Heart right ventricle (tissue), 16 donors: ENCODE measurements around the gene COL15A1. TPM values are rescaled to one million over a fixed set of nuclear protein-coding genes. Genes with fewer than 3 reads are reported as not detected.

Source experiments
- ATAC-seq, 8 donors: fragments of 200-7000 bp; cut with Tn5 transposase; one replicate each; pipeline ENCODE4 v1.9.1; 2020; ENCODE audit warnings: mild to moderate bottlenecking in 8 of 8, moderate library complexity in 8 of 8, moderate number of reproducible peaks in 1 of 8
- DNase-seq, 2 donors: peaks; one replicate each; pipeline ENCODE4 v3.0.0-alpha.2; 2020
- H3K27ac ChIP-seq, 10 donors: fragments of 200-600 bp; sonication (generic) in 2 of 10; one replicate each; pipeline versions ENCODE4 v1.5.0 to v1.8.0; 2020 to 2022; ENCODE audit warnings: mild to moderate bottlenecking in 3 of 10
- H3K27me3 ChIP-seq, 7 donors: fragments of 200-600 bp; one replicate each; pipeline ENCODE4 v1.8.0; 2021 to 2022; ENCODE audit warnings: mild to moderate bottlenecking in 2 of 7
- H3K36me3 ChIP-seq, 9 donors: fragments of 200-600 bp; sonication (generic) in 1 of 9; one replicate each; pipeline versions ENCODE4 v1.5.0 to v1.8.0; 2020 to 2022; ENCODE audit warnings: mild to moderate bottlenecking in 2 of 9
- H3K4me1 ChIP-seq, 9 donors: fragments of 200-600 bp; sonication (generic) in 1 of 9; one replicate each; pipeline versions ENCODE4 v1.5.0 to v1.8.0; 2020 to 2022; ENCODE audit warnings: mild to moderate bottlenecking in 4 of 9
- H3K4me3 ChIP-seq, 10 donors: fragments of 200-600 bp; sonication (generic) in 2 of 10; one replicate each; pipeline versions ENCODE4 v1.5.0 to v1.8.0; 2020 to 2022; ENCODE audit warnings: mild to moderate bottlenecking in 7 of 10, moderate library complexity in 2 of 10
- H3K9me3 ChIP-seq, 11 donors: fragments of 200-600 bp in 10 of 11; sonication (generic) in 2 of 11; one replicate each; pipeline versions ENCODE4 v1.5.0 to v1.8.0; 2013 to 2022; ENCODE audit warnings: mild to moderate bottlenecking in 2 of 11, control low read depth in 1 of 11, moderate library complexity in 1 of 11
- WGBS, 2 donors: extraction: QIAGEN DNeasy Blood & Tissue Kit; methylation state at CpG; one replicate each; pipeline ENCODE4 v1.1.7; 2013; ENCODE audit warnings: inconsistent platforms in 1 of 2; 5-methylcytosine and 5-hydroxymethylcytosine counted together
- intact Hi-C, 10 donors: fragments of 100-400 bp; cut with DNase I; formaldehyde crosslinking; loops; one replicate each; pipeline versions ENCODE4 v1.11.1 to v1.14.2; 2022
- polyA plus RNA-seq, 2 donors: library from polyadenylated mRNA; stranded (reverse); fragments of 200-250 nt; gene quantifications; one replicate each; pipeline ENCODE4 v1.2.3, GENCODE V29; 2013
- total RNA-seq, 10 donors: library from RNA; stranded (reverse); fragmentation: NEBNext Ultra II Directional in 3 of 10; extraction: Animal tissue kit (Norgen Biotek cat#: 25700) in 3 of 10; gene quantifications; one replicate each; pipeline versions ENCODE4 v1.2.1 to v1.2.4, GENCODE V29; 2021 to 2023
- TF ChIP-seq, protein P1 (sequence below), 9 donors: fragments of 200-600 bp; sonication (generic) in 2 of 9; IDR thresholded peaks; one replicate each; pipeline versions ENCODE4 v1.5.0 to v1.8.0; 2021 to 2022; ENCODE audit warnings: antibody characterized with exemption in 9 of 9, mild to moderate bottlenecking in 5 of 9, moderate library complexity in 1 of 9
- donor health status: Arrhythmogenic right ventricular cardiomyopathy.
- donor health status: ischemic (EF 13 %, LVEDD 7.1; RV severe dilation, severe dysfunction).
- donor health status: healthy with polysubstance abuse.
- donor health status: DM: no; HTN: yes; CAD: no.
- donor health status: DM: no; HTN: no; CAD: no.
- donor health status: ischemic (EF 25% LVEDD 6.9; RV normal size, moderate dysfunction).
- donor health status: ischemic (EF 25% LVEDD 5.7; RV mildly dilated, moderate dysfunction).
- donor health status: healthy.
- donor health status: DM: yes; HTN: yes; CAD: no.
- donor health status: Ischemic cardiomyopathy.
- donor health status: ischemic (EF 35%, LVEDD 5.7; RV mildly dilated, moderate dysfunction).
- donor health status: nonischemic (EF 11% LVEDD 7.7; RV severe dilation, severe dysfunction).
- donor health status: DM: yes; HTN: yes; CAD: no.
- donor health status: PGD.
- donor health status: ischemic (EF 29% LVEDD 5.4; RV normal size, mild dysfunction).
- donor health status: nonischemic (EF 23%, LVEDD 6.1; RV moderate dilation, normal function).

COL15A1 gene
- total and polyA plus RNA-seq, 12 donors = 25.6 to 64.8 (median 51.0) TPM

DNA sequence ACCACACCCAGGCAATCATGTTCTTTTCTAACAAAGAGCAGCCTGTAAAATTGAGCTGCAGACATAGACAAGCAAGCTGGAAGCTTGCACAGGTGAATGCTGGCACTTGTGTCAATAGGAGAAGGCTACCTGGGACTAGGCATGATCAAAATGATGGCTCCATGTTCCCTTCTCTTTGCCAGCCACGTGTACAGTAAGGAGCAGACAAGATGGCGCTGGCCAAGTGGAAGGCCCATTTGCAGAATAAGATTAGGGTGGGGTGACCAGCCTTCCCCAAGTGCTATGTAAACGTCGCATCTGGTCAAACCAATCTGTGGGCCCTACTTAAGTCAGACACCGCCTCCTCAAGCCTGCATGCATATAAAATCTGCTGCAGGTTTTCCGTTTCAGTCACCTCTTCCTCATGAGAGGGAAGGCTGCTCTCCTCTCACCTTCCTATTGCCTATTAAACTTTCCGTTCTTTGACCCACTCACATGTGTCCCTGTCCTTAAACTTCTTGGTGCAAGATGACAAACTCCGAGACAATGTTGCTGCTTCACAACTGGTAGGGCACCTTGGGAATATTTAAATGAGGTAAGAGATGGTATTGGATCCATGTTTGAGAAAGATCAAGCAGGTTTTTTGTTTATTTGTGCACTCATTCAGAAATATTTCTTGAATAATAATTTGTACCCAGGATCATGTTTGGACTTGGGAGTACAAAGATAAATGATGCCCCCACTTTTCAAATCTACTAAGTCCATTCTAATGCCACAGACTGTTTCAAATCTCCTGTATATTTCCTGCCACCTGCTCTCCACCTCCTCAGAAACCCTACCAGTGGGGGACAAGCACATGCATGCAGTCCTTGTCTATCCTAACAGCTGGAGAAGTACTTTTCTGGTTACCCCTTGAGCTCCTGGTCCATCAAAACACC is 130.5 kb downstream of the COL15A1 start:
- DNase-seq (no peak), ATAC-seq (no peak)
- Histone ChIP-seq H3K4me1 (peaks cover 0 to 69% (median 45%) of the 10 kb centered on the region in 9 donors), H3K4me3 (no peak overlapping the region), H3K27ac (peak overlapping the region in 1 of 10 donors; percentile 33), H3K9me3 (no peaks in the 10 kb centered on the region), H3K36me3 (peaks cover 0 to 16% (median 0%) of the 10 kb centered on the region in 9 donors), H3K27me3 (no peaks in the 10 kb centered on the region)
- TF ChIP-seq, protein P1, sequence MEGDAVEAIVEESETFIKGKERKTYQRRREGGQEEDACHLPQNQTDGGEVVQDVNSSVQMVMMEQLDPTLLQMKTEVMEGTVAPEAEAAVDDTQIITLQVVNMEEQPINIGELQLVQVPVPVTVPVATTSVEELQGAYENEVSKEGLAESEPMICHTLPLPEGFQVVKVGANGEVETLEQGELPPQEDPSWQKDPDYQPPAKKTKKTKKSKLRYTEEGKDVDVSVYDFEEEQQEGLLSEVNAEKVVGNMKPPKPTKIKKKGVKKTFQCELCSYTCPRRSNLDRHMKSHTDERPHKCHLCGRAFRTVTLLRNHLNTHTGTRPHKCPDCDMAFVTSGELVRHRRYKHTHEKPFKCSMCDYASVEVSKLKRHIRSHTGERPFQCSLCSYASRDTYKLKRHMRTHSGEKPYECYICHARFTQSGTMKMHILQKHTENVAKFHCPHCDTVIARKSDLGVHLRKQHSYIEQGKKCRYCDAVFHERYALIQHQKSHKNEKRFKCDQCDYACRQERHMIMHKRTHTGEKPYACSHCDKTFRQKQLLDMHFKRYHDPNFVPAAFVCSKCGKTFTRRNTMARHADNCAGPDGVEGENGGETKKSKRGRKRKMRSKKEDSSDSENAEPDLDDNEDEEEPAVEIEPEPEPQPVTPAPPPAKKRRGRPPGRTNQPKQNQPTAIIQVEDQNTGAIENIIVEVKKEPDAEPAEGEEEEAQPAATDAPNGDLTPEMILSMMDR (IDR thresholded peaks at IDR 0.05) = no peak
- intact Hi-C loops = loop anchor here in 1 of 10 donors (5.0 kb wide), 1 partner anchor 52 kb away; no protein-coding TSS in a partner anchor
- WGBS, 2 donors = 89 to 92% methylated on average over 8 of the region's 8 CpGs

GRCh38 chr9:99074902-99075245 is 131.2 kb downstream of the COL15A1 start:
- peaks cover 0 to 9% (median 0%) of the 10 kb centered on the region in 9 donors for H3K36me3 ChIP-seq
- no peak for ATAC-seq
- intact Hi-C loops = loop anchor here in 1 of 10 donors (5.0 kb wide), 1 partner anchor 53 kb away; no protein-coding TSS in a partner anchor
- peak overlapping the region in 4 of 10 donors; percentile 9 to 47 (median 28) for H3K27ac ChIP-seq
- H3K27me3 ChIP-seq = no peaks in the 10 kb centered on the region
- no peaks in the 10 kb centered on the region for H3K9me3 ChIP-seq
- DNase-seq = no peak
- WGBS, 2 donors = 56 to 59% methylated on average over 3 of the region's 3 CpGs
- H3K4me3 ChIP-seq = no peak overlapping the region
- peaks cover 0 to 62% (median 45%) of the 10 kb centered on the region in 9 donors for H3K4me1 ChIP-seq
- TF ChIP-seq, protein P1 (IDR thresholded peaks at IDR 0.05) = no peak

DNA sequence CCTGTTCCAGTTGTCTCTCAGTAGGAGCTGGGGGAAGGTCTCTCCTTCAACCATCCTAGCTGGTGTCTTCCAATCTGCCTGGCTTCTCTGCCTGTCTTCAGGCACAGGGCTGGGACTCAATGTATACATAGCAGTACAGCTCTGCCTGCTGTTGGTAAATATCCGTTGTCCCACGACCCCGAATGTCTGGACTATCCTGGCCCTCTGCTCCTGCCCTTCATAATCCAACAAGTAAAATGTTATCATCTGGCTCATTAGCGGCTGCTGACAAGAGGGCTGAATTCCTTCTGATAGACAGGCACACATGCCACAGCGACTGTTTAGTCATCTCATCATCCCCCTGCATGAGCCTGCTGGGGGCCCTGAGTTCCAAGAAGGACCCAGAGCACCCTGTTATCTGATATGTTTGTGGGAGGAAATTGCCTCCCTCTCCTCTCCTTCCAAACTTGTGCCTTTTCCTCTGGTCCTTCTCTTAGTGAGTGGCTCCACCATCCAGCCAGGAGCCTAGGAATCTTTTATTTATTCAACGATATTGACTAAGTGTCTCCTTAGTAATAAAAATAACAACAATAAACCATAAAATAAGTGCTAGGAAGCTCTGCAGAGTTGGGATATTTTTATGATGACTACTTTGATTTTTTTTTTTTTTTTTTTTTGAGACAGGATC is 131.7 kb downstream of the COL15A1 start:
- TF ChIP-seq, protein P1 (IDR thresholded peaks at IDR 0.05) = no peak
- H3K27me3 ChIP-seq = no peaks in the 10 kb centered on the region
- 17 to 29% methylated on average over 6 of the region's 6 CpGs for WGBS, 2 donors
- peaks cover 0 to 4% (median 0%) of the 10 kb centered on the region in 9 donors for H3K36me3 ChIP-seq
- no peak for DNase-seq
- no peaks in the 10 kb centered on the region for H3K9me3 ChIP-seq
- ATAC-seq = peak in 1 of 8 donors; percentile 36
- intact Hi-C loops = no loop called here
- H3K27ac ChIP-seq = peak overlapping the region in 4 of 10 donors; percentile 9 to 47 (median 28)
- no peak overlapping the region for H3K4me3 ChIP-seq
- peaks cover 0 to 57% (median 40%) of the 10 kb centered on the region in 9 donors for H3K4me1 ChIP-seq

DNA sequence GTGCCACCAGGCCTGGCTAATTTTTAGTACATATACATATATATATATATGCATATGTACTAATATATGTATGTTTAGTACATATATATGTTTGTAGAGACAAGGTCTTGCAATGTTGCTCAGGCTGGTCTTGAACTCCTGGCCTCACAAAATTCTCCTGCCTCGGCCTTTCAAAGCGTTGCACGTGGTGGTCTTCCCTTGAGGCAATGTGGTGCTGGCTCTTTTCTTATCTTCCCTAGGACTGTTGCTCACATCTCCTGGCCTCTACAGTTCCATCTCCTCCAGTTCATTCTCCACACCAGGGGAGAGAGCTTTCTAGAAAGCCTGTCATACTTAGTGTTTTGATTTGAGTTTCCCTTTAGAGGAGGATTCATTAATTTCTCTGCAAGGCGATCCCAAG is 132.3 kb downstream of the COL15A1 start:
- no peak overlapping the region for H3K4me3 ChIP-seq
- no peaks in the 10 kb centered on the region for H3K9me3 ChIP-seq
- DNase-seq = no peak
- H3K36me3 ChIP-seq = no peaks in the 10 kb centered on the region
- no peaks in the 10 kb centered on the region for H3K27me3 ChIP-seq
- 84 to 87% methylated on average over 4 of the region's 4 CpGs for WGBS, 2 donors
- ATAC-seq = no peak
- H3K4me1 ChIP-seq = peaks cover 0 to 51% (median 33%) of the 10 kb centered on the region in 9 donors
- peak overlapping the region in 5 of 10 donors; percentile 14 to 79 (median 33) for H3K27ac ChIP-seq
- TF ChIP-seq, protein P1 (IDR thresholded peaks at IDR 0.05) = no peak
- intact Hi-C loops = no loop called here
